DMS114 treated with DMSO at 0.1 percent for 48 hours (cell line): ENCODE results near the gene EDNRA.

Source experiments
- DNase-seq: peaks from one replicate; lab custom pipeline; 2025; ENCODE audit not compliant: unreplicated experiment; lab: John Stamatoyannopoulos, UW

The EDNRA gene

DNA sequence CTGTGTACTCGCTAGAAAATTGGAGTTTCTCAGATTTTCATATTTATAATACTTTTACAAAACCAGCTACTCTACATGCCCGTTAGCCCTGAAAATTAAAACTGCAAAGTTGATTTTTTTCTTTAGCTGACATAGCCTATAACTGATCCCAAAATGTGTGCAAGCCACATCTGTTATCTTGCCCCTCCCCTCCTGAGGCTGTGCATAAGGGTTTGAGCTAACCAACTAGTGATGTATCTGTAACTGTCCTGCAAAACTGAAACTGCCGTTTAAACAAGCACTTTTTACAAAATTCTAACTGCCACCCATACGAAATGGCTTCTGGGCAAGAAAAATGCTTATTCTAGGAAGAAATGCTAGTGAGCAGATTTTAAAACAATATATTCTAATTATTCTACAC, 59.1 kb downstream of the EDNRA start:
- no peak for DNase-seq

GRCh38 chr4:147542229-147542990, 61.5 kb downstream of the EDNRA start:
- DNase-seq = no peak

GRCh38 chr4:147543034-147543433, 62.1 kb downstream of the EDNRA start:
- no peak for DNase-seq

DNA sequence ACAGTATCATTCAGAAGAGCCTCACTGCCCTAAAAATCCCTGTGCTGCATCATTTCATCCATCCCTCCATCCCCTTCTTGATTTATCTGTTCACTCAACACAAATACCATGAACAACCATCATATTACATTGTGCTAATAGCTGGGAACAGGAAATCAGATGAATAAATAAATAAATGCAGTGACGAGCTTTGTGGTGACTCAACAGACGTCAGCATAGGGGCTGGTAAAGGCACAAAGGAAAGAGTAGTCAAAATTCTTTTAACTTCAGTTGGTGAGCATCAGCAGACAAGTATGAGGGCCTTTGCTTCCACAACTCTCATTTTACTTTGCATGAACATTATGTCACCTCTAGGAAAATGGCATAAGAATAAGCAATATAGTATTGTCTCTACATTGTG, 65.5 kb downstream of the EDNRA start:
- DNase-seq = no peak

GRCh38 chr4:147547314-147548056, 66.6 kb downstream of the EDNRA start:
- no peak for DNase-seq

GRCh38 chr4:147548256-147548655, 67.4 kb downstream of the EDNRA start:
- DNase-seq = no peak

DNA sequence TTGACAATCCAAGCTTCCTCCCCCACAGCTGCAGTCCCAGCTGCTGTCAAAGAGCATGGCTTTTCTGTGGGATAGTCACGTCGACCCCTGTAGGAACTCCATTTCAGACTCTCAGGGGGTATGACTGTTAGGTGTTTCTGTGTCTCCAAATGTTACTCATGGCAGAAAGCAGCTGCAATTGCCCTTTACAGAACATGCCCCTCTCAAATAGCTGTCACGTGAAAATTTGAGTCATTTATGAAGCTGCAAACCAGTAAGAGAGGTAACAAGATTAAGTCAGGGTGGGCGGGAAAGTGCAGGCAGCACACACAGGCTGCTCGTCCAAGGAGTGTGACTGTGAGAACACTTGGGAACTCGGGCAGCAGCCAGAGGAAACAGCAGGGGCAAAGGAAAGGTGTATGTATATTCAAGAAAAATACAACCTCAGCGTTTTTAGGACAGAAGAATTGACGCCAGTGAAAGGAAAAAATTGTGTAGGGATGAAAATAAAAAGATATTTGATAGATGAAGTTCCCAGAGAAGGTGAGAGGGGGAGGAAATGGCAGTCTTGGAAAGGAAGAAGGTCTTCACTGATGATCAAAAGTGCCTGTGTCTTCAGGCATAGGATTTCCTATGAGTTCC, 69.8 kb downstream of the EDNRA start:
- DNase-seq = no peak

- DNase-seq = no peak
Observed at GRCh38 chr4:147560625-147561024, 79.7 kb downstream of the EDNRA start.

GRCh38 chr4:147566762-147567161, 85.9 kb downstream of the EDNRA start:
- DNase-seq = no peak

DNA sequence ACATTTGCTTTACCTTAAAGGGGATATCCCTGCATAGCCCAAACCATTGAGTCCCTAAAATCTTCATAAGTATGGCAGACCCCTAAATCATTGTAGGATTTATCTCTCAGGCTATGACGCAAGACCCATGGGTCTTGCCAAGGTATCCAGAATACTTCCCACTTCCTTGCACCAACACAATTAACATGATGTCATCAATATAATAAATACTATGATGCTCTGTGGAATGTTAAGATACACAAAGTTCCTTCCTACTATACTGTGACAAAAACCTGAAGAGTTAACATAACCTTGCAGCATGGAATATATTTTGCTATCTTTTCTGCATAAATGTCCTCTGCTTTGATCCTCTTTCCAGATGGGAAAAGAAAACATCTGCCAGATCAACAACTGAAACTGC, 86.4 kb downstream of the EDNRA start:
- DNase-seq = no peak

DNA sequence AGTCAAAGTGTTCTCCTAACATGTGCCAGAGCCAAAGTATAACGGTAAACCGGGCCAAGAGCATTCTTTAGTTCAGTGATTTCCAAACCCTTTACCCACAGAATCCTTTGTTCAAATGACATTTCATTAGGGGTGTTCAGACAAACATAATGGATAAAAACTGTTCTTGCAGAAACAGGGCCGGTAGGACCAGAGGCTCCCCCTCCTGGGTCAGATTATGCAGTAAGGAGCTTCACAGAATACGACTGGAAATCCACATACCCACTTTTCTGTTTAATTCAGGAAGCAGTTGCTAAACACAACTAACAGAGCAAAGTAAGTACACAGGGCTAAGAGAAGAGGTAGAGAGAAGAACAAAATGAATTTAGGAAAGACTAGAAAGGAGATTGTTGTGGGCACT, 89.7 kb downstream of the EDNRA start:
- no peak for DNase-seq

GRCh38 chr4:147571036-147571770, 90.3 kb downstream of the EDNRA start:
- no peak for DNase-seq

- no peak for DNase-seq
Observed at GRCh38 chr4:147576084-147576483, 95.2 kb downstream of the EDNRA start.

GRCh38 chr4:147578051-147578476, 97.2 kb downstream of the EDNRA start:
- DNase-seq = no peak

DNA sequence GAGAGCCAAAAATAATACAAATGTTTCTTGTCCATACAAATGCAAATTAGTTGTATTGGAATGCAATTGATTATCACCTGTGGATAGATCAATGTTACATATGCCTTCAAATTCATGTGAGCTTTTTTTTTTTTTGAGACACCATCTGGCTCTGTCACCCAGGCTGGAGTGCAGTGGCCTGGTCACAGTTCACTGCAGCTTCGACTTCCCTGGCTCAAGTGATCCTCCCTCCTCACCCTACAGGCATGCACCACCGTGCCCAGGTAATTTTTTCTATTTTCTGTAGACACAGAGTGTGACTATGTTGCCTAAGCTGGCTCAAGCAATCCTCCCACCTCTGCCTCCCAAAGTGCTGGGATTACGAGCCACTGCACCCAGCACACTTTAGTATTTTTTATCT, 97.7 kb downstream of the EDNRA start:
- DNase-seq = no peak

DNA sequence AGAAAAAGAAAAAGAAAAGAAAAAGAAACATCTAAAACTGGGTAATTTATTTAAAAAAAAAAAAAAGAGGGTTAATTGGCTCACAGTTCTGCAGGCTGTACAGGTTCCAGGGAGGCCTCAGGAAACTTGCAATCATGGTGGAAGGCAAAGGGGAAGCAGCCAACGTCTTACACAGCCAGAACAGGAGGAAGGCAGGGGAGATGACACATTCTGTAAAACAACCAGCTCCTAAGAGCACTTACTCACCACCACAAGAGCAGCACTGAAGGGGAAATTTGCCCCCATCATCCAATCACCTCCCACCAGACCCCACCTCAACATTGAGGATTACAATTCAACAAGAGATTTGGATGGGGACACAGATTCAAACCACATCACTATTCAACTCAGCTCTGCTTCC, 99.5 kb downstream of the EDNRA start:
- DNase-seq = no peak

GRCh38 chr4:147581606-147582350, 100.9 kb downstream of the EDNRA start:
- DNase-seq = no peak

DNA sequence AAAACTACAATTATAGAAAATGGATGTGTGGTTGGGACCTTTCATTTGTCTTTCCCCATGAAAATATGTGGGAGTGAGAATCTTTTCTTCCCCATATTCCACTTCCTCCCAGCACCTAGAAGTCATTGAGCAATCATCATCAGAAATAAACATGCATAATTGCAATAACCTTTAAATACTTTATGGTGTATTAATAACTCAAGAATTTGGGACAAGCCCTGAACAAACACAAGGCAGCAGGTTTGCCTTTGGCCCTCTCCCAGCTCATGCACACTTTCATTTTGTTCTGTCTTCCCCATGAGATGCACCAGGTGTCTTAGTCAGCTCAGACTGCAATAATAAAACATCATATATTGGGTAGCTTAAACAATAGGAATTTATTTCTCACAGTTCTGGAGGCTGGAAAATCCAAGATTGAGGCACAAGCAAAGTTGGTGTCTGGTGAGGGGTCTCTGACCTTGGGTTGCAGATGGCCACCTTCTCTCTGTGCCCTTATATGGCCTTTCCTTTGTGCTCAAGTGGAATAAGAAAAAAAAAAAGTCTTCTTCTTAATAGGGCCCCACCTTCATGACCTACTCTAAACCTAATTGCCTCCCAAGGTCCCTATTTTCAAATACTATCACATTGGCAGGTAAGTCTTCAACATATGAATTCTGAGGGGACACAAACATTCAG, 101.6 kb downstream of the EDNRA start:
- DNase-seq = no peak

DNA sequence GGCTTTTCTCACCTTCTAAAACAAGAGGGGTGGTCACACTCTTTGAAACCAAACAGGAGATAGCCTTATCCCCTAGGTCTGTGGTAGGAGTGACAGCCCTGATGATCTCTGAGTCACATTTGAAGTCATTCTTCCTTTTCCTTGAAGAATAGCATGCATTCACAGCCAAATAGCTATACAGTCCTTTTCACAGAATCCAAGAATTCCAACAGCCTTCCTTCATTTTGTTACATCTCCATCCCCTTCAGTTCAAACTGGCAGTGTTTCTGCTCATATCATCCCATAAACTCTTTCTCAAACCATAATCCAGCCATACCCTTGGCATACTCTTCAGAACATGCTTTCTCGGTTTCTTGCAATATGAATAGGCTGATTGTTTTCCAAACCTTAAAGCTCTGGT, 103.0 kb downstream of the EDNRA start:
- DNase-seq = no peak

DNA sequence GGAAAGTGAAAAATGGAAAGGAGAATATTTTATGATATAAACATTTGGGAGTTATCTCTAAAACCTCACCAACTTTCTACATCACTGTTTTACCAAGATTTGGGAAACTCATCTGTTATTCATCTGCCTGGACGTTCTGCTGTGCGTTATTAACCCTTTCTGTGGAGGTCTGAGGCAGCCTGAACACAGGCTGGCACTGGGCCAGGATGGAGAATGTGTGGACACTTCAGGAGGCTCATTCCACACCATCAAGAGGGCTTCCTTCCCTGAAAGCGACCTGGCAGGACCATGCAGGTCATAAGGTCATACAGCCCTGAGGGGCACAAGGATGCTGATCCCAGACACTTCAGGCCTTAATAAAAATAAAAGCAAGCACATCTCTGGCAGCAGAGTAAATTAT, 105.1 kb downstream of the EDNRA start:
- DNase-seq = no peak
